Measurements from ENCODE around the gene EVX1. TPM values are rescaled to one million over a fixed set of nuclear protein-coding genes. Genes with fewer than 3 reads are reported as not detected.
A peak's percentile ranks its signal among the peaks of the same experiment; 100 is the strongest.

EVX1 gene
- polyA plus RNA-seq, 1 donor (not counting 4 experiments of a cell fraction or from before 2014, with no cell fraction given), result not detected

- TF ChIP-seq EZH2 (IDR thresholded peaks at IDR 0.05; ENCODE audit: low read length), result no peak
- no peak for TF ChIP-seq CTCF (optimal IDR thresholded peaks at IDR 0.05 in 1 of 3, IDR thresholded peaks at IDR 0.05 in 1 of 3, conservative IDR thresholded peaks at IDR 0.05 in 1 of 3; ENCODE audit: extremely low read depth in 1 of 3, insufficient read depth in 2 of 3, low read length in 3 of 3)
- no peak overlapping the region for H3K27ac ChIP-seq (ENCODE audit: control insufficient read depth, insufficient read depth, low read length)
- H3K4me1 ChIP-seq (ENCODE audit: control insufficient read depth, extremely low read depth, insufficient read depth, low read length), result peaks cover 7% of the 10 kb centered on the region
- H3K9ac ChIP-seq (ENCODE audit: control insufficient read depth, extremely low read depth, insufficient read depth, low read length), result no peak overlapping the region
- no peak overlapping the region for H3K4me3 ChIP-seq (ENCODE audit: control insufficient read depth in 2 of 3, extremely low read depth in 1 of 3, insufficient read depth in 2 of 3, low read depth in 1 of 3, low read length in 3 of 3)
- H3K9me3 ChIP-seq (ENCODE audit: control insufficient read depth, low read depth, low read length), result no peaks in the 10 kb centered on the region
- H3K27me3 ChIP-seq (ENCODE audit: control insufficient read depth, extremely low read depth, insufficient read depth, low read length), result peaks cover 89% of the 10 kb centered on the region
- no peaks in the 10 kb centered on the region for H3K9me1 ChIP-seq (ENCODE audit: control insufficient read depth, extremely low read depth, insufficient read depth, low read length)
- no peaks in the 10 kb centered on the region for H3K36me3 ChIP-seq (ENCODE audit: control insufficient read depth in 2 of 2, extremely low read depth in 1 of 2, insufficient read depth in 2 of 2, low read length in 2 of 2)
- no peak for FAIRE-seq
- H3K79me2 ChIP-seq (ENCODE audit: control insufficient read depth, insufficient read depth, low read length), result no peaks in the 10 kb centered on the region
- H3K4me2 ChIP-seq (ENCODE audit: control insufficient read depth, extremely low read depth, insufficient read depth, low read depth, low read length), result no peak overlapping the region
- no peak overlapping the region for H2AFZ ChIP-seq (ENCODE audit: control insufficient read depth, low read length)
- H4K20me1 ChIP-seq (ENCODE audit: control insufficient read depth, extremely low read depth, insufficient read depth, low read length), result peaks cover 13% of the 10 kb centered on the region
- no peak for DNase-seq (ENCODE audit: low read depth, low spot score)
- dilution Hi-C loops (cut with MboI; ENCODE audit: extremely low pct_ligation_motif_present, low sequenced_read_pairs), result loop anchor here (25.0 kb wide), 1 partner anchor 383 kb away; no protein-coding TSS in a partner anchor
These were observed 38.5 kb upstream of the EVX1 start for GRCh38 chr7:27203964-27204594.

GRCh38 chr7:27204851-27205322 is 37.7 kb upstream of the EVX1 start:
- DNase-seq (ENCODE audit: low read depth, low spot score), result no peak
- Histone ChIP-seq H3K4me2 (ENCODE audit: control insufficient read depth, extremely low read depth, insufficient read depth, low read depth, low read length) (peak overlapping the region; percentile 27), H2AFZ (ENCODE audit: control insufficient read depth, low read length) (no peak overlapping the region), H3K4me3 (ENCODE audit: control insufficient read depth in 2 of 3, extremely low read depth in 1 of 3, insufficient read depth in 2 of 3, low read depth in 1 of 3, low read length in 3 of 3) (no peak overlapping the region), H3K9me3 (ENCODE audit: control insufficient read depth, low read depth, low read length) (no peaks in the 10 kb centered on the region), H3K36me3 (ENCODE audit: control insufficient read depth in 2 of 2, extremely low read depth in 1 of 2, insufficient read depth in 2 of 2, low read length in 2 of 2) (no peaks in the 10 kb centered on the region), H3K27ac (ENCODE audit: control insufficient read depth, insufficient read depth, low read length) (no peak overlapping the region), H4K20me1 (ENCODE audit: control insufficient read depth, extremely low read depth, insufficient read depth, low read length) (peaks cover 13% of the 10 kb centered on the region), H3K9ac (ENCODE audit: control insufficient read depth, extremely low read depth, insufficient read depth, low read length) (no peak overlapping the region), H3K4me1 (ENCODE audit: control insufficient read depth, extremely low read depth, insufficient read depth, low read length) (peaks cover 7% of the 10 kb centered on the region), H3K9me1 (ENCODE audit: control insufficient read depth, extremely low read depth, insufficient read depth, low read length) (no peaks in the 10 kb centered on the region), H3K79me2 (ENCODE audit: control insufficient read depth, insufficient read depth, low read length) (no peaks in the 10 kb centered on the region), H3K27me3 (ENCODE audit: control insufficient read depth, extremely low read depth, insufficient read depth, low read length) (peaks cover 92% of the 10 kb centered on the region)
- dilution Hi-C loops (cut with MboI; ENCODE audit: extremely low pct_ligation_motif_present, low sequenced_read_pairs), result loop anchor here (25.0 kb wide), 1 partner anchor 382 kb away; no protein-coding TSS in a partner anchor
- TF ChIP-seq EZH2 (IDR thresholded peaks at IDR 0.05; ENCODE audit: low read length) (peak; percentile 92), CTCF (optimal IDR thresholded peaks at IDR 0.05 in 1 of 3, IDR thresholded peaks at IDR 0.05 in 1 of 3, conservative IDR thresholded peaks at IDR 0.05 in 1 of 3; ENCODE audit: extremely low read depth in 1 of 3, insufficient read depth in 2 of 3, low read length in 3 of 3) (no peak)
- FAIRE-seq, result no peak

Data from keratinocyte (primary cell).